ENCODE measurements around the gene ATP6V0A1.
"Not testable (repeated sequence)": the region's sequence is repeated elsewhere in the genome, so short reads cannot be mapped to it uniquely, and the experiment has no call there.

ATP6V0A1 gene

DNA sequence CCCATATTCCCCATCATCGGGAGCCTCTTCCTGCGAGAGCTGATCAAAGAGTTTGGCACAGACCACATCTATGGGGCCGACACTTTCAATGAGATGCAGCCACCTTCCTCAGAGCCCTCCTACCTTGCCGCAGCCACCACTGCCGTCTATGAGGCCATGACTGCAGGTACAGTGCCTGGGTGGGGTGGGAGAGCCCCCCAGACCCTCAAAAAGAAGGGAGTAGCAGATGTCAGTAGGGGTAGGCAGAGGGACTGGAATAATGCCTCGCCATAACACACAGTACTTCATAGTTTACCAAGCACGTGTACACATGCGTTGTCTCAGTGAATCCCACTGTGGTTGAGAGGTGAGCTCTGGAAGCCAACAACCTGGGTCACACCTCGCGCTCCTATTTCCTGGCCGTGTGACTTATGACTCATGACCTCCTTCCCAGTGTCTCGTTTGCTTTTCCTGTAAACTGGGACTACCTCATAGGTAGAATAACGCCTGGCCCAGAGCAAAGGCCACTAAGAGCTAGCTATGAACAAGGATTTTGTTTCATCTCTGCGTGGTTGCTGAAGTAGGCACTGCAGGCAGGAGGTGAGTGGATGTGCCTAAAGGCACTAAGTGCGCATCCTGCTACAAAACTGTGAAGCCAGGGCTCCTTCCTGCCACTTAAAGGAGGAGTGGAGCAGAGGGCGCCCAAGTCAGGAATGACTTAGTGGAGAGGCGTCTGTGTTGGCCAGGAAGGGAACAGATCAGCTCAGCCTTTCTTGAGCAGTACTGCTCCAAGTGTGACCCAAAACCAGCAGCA is 82.6 kb downstream of the ATP6V0A1 start:
- no peak for DNase-seq (ENCODE audit: low read depth)

DNA sequence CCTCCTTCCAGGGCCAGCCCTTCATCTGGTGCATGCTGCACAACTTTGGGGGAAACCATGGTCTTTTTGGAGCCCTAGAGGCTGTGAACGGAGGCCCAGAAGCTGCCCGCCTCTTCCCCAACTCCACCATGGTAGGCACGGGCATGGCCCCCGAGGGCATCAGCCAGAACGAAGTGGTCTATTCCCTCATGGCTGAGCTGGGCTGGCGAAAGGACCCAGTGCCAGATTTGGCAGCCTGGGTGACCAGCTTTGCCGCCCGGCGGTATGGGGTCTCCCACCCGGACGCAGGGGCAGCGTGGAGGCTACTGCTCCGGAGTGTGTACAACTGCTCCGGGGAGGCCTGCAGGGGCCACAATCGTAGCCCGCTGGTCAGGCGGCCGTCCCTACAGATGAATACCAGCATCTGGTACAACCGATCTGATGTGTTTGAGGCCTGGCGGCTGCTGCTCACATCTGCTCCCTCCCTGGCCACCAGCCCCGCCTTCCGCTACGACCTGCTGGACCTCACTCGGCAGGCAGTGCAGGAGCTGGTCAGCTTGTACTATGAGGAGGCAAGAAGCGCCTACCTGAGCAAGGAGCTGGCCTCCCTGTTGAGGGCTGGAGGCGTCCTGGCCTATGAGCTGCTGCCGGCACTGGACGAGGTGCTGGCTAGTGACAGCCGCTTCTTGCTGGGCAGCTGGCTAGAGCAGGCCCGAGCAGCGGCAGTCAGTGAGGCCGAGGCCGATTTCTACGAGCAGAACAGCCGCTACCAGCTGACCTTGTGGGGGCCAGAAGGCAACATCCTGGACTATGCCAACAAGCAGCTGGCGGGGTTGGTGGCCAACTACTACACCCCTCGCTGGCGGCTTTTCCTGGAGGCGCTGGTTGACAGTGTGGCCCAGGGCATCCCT is 84.8 kb downstream of the ATP6V0A1 start:
- DNase-seq (ENCODE audit: low read depth) = no peak

DNA sequence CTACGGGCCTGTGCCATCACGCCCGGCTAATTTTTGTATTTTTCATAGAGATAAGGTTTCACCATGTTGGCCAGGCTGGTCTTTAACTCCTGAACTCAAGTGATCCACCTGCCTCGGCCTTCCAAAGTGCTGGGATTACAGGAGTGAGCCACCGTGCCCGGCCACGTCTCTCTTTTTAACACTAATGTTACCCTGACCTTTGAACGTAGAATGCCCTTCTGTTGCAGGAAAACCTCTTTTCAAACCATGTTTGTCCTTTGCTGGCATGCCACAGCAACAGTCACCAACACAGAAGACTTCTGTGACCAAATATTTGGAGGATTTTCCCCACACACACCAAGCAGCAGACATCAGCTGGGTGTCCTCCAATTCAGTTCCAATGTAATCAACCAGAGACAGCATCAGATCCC is 86.2 kb downstream of the ATP6V0A1 start:
- no peak for DNase-seq (ENCODE audit: low read depth)

DNA sequence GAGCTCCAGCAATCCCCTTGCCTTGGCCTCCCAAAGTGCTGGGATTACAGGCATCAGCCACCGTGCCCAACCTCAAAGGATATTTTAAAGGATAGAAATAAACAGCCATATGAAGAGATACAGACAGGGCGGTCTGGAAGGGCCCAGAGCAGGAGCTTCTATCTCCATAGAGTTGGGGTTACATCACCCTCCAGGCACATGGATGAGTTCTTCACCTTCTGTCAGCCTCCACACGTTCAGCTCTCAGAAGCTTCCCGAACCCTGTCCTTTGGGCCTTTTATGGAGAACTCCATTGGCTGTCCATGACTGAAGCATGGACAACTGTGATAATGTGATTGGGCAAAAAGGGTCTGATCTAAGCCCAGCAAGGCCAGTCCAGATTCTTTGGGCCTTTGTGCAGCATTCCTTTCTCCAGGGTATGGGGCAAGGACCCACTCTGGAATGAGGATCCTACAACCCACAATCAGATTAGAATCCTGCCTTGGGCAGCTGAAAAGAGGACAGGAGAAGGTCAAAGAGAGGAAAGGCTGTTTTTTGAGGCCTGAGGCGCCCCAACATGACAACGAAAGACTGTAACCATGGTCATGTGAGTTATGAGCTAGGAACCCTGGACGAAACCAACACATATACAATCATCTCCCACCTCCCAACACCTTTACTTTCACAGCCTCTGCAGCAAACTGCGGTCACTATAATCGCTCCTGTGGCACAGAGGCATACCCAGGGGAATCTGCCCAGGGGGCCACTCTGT is 87.3 kb downstream of the ATP6V0A1 start:
- not testable (repeated sequence) for DNase-seq (ENCODE audit: low read depth)

DNA sequence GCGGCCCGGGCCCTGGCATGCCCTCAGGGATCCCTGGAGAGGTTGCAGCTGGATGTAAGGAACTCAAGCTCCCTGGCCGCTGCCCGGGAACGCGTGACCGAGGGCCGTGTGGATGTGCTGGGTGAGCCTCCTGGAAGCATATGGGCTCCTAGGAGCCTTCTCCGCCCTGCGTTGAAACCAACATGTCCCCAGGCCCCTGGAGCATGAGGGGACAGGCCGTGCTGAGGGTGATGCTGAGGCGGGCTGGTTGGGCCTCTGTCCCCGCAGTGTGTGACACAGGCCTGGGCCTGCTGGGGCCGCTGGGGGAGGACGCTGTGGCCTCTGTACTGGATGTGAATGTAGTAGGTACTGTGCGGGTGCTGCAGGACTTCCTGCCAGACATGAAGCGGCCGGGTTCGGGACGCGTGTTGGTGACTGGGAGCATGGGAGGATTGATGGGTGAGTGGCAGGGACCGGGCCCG is 88.4 kb downstream of the ATP6V0A1 start:
- DNase-seq (ENCODE audit: low read depth) = no peak

DNA sequence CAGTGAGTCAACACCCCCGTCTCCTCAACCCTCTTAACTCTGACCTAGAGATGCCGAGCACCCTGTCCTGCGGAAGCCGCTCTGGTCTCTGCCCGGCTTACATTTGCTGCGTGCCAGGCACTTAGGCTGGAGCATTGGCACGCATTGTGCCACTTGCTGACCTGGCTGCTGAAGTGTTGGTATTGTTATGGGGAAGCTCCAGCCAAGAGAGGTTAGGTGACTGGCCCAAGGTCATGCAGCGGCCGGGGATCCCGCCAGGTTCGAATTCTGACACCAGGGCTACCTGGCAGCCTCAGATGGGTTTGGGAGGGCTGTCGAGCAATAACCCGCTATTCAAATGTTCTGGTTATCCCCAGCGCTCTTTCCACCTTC is 89.0 kb downstream of the ATP6V0A1 start:
- DNase-seq (ENCODE audit: low read depth) = no peak

DNA sequence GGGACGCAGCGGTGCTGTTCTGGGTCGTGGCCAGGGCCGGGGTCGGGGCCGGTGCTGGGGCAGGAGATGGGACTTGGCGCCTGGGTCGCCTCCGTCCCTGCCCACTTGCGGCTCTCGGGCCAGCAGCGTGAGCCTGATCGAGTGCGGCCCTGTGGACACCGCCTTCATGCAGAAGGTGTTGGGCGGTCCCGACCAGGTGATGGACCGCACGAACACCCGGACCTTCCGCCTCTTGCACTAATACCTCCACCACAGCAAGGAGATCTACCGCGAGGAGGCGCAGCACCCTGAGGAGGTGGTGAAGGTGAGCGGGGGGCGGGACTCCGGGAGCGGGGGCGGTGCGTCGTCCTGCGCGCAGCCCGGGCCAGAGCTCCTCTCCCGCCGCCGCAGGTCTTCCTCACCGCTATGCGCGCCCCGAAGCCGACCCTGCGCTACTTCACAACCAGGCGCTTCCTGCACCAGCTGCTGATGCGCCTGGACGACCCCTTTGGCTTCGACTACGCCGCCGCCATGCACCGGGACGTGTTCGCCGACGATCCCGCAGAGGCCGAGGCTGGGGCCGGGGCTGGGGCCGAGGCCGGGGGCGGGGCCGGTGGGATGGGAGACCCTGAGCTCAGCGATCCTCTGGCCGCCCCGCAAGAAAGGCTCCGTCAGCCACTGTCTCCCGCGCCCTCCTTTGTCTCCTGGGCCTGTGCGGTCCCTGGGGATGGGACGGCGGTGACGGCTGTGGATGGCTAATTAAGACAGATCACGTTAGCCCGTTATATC is 89.6 kb downstream of the ATP6V0A1 start:
- DNase-seq (ENCODE audit: low read depth) = no peak

DNA sequence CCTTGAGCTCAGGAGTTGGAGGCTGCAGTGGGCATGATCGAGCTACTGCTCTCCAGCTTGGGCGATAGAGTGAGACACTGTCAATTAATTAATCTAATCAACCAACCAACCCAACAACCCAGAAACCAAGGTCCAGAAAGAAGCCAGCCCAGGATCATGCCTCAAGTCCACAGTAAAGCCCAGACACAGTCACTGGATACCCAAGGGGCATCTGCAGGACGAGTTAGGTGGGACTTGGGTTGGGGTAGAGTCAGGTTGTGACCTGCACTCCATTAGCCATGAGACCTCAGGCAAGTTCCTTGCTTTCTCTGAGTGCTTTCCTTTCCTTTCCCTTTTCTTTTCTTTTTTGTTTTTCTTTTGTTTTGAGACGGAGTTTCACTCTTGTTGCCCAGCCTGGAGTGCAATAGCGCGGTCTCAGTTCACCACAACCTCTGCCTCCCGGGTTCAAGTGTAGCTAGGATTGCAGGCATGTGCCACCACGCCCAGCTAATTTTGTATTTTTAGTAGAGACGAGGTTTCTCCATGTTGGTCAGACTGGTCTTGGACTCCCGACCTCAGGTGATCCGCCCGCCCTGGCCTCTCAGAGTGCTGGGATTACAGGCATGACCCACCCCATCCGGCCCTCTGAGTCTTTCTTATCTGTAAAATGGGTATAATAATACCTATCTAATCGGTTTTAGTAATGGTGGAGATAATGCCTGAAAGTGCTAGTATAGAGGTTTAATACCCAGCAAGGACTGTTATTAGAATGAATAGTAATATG is 90.5 kb downstream of the ATP6V0A1 start:
- DNase-seq (ENCODE audit: low read depth) = no peak

DNA sequence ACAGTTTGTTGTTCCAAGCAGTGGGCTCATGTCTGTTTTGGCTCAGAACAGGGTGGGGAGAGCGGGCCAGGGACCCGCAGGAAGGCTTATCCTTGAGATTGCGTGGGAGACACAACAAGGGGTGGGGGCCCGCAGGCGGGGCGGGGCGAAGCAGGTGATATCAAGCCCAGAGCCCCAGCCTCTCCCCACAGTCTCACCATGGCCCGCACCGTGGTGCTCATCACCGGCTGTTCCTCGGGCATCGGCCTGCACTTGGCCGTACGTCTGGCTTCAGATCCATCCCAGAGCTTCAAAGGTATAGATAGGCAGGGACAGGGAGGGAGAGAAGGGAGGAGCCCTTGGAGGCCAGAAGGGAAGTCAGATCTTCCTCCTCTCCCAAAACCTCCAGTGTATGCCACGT is 94.1 kb downstream of the ATP6V0A1 start, which contains the start of gene HSD17B1:
TSS of gene HSD17B1 (plus strand) at position 188 of the 400 bp plus-strand sequence. CDS start at position 199, 11 bp downstream.
- DNase-seq (ENCODE audit: low read depth) = not testable (repeated sequence)

DNA sequence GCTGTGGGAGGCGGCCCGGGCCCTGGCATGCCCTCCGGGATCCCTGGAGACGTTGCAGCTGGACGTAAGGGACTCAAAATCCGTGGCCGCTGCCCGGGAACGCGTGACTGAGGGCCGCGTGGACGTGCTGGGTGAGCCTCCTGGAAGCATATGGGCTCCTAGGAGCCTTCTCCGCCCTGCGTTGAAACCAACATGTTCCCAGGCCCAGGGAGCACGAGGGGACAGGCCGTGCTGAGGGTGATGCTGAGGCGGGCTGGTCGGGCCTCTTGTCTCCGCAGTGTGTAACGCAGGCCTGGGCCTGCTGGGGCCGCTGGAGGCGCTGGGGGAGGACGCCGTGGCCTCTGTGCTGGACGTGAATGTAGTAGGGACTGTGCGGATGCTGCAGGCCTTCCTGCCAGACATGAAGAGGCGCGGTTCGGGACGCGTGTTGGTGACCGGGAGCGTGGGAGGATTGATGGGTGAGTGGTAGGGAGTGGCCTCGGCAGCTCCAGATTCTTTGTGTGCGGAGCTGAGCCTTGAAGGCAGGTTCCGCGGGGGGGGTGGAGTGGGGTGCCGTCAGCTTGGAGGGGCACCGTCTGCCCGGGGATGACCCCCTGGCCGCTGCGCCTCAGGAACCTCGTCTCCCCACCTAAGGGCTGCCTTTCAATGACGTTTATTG is 94.6 kb downstream of the ATP6V0A1 start:
- DNase-seq (ENCODE audit: low read depth) = no peak

DNA sequence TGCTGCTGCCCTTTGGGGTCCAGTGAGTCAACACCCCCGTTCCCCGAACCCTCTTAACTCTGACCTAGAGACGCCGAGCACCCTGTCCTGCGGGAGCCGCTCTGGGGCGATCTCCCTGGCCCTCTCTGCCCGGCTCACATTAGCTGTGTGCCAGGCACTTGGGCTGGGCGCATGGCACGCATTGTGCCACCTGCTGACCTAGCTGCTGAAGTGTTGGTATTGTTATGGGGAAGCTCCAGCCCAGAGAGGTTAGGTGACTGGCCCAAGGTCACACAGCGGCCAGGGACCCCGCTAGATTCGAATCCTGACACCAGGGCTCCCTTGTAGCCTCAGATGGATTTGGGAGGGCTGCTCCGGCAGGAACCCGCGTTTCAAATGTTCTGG is 95.2 kb downstream of the ATP6V0A1 start:
- DNase-seq (ENCODE audit: low read depth) = no peak

DNA sequence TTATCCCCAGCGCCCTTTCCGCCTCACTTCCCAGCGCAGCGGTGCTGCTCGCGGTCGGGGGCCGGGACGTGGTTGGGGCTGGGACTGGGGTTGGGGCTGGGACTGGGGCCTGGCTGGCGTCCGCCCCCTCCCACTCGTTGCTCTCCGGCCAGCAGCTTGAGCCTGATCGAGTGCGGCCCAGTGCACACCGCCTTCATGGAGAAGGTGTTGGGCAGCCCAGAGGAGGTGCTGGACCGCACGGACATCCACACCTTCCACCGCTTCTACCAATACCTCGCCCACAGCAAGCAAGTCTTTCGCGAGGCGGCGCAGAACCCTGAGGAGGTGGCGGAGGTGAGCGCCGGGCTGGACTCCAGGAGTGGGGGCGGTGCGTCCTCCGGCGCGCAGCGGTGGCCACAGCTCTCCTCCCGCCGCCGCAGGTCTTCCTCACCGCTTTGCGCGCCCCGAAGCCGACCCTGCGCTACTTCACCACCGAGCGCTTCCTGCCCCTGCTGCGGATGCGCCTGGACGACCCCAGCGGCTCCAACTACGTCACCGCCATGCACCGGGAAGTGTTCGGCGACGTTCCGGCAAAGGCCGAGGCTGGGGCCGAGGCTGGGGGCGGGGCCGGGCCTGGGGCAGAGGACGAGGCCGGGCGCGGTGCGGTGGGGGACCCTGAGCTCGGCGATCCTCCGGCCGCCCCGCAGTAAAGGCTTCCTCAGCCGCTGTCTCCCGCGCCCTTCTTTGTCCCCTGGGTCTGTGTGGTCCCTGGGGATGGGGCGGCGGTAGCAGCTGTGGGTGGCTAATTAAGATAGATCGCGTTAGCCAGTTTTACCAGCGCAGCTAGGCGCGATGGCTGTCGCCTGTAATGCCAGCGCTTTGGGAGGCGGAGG is 95.8 kb downstream of the ATP6V0A1 start:
- peak; percentile 28 for DNase-seq (ENCODE audit: low read depth)

DNA sequence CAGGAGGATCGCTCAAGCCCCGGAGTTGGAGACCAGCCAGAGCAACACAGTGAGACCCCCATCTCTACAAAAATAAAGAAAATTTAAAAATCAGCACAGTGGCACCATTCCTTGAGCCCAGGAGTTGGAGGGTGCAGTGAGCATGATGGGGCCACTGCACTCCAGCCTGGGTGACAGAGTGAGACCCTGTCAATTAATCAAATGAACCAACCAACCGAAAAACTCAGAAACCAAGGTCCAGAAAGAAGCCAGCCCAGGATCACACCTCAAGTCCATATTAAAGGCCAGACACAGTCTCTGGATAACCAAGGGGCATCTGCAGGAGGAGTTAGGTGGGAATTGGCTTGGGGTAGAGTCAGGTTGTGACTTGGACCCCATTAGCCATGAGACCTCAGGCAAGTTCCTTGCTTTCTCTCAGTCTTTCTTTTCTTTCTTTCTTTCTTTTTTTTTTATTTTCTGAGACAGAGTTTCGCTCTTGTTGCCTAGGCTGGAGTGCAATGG is 96.5 kb downstream of the ATP6V0A1 start:
- no peak for DNase-seq (ENCODE audit: low read depth)

DNA sequence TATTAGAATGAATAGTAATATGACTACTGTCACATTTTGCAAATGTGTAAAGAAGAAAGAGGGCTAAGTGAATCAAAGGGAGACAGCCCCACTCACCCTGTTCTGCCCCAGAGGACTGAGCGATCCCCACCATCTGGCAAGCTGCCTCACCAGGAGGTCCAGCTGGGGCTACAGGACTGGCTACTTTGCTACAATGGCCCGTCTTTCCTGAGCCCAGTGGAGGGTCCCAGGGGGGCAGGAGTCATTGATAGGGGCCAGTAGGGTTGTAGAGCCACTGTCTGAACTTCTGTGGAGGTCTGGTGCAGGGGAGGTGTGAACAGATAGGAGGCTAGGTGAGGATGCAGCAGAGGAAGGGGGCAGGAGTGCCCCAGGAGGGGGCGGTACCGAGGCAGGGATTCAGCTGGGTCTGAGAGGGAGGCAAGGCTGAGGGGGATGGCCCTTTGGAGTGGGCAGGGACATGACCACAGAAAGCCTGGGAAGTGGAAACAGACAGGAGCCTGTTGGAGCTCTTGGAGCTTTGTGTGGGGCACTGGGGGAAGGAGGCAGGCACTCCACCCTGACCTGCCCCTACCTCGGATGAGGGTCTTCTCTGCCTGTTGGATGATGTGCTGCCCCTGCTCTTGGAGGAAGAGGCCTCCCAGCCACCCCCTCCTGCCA is 97.4 kb downstream of the ATP6V0A1 start:
- DNase-seq (ENCODE audit: low read depth) = not testable (repeated sequence)

DNA sequence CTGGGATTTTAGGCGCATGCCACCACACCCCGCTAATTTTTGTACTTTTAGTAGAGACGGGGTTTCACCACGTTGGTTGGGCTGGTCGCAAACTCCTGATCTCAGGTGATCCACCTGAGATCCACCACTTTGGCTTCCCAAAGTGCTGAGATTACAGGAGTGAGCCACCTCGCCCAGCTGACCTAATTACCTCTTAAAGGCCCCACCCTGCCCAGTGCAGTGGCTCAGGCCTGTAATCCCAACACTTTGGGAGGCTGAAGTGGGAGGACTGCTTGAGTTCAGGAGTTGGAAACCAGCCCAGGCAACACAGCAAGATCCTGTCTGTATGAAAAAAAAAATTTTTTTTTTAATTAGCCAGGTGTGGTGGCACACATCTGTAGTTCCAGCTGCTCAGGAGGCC is 100.4 kb downstream of the ATP6V0A1 start:
- no peak for DNase-seq (ENCODE audit: low read depth)

DNA sequence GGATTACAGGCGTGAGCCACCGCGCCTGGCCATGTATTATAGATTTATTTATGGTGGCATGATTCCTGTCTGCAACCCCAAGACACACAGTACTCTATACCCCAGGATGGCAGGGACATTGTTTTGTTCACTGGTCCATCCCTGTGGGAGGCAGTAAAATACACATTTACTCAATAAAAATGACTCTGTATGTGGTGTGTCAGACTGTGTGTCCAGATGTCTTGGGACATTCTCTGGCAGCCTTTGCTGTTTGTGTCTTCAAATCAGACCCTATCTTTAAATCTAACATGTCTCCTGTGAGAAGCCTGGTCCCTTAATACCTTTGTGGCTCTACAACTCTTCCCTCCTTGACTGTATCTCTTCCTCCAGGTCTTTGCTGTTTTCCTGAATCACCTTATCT is 101.6 kb downstream of the ATP6V0A1 start:
- DNase-seq (ENCODE audit: low read depth) = no peak

DNA sequence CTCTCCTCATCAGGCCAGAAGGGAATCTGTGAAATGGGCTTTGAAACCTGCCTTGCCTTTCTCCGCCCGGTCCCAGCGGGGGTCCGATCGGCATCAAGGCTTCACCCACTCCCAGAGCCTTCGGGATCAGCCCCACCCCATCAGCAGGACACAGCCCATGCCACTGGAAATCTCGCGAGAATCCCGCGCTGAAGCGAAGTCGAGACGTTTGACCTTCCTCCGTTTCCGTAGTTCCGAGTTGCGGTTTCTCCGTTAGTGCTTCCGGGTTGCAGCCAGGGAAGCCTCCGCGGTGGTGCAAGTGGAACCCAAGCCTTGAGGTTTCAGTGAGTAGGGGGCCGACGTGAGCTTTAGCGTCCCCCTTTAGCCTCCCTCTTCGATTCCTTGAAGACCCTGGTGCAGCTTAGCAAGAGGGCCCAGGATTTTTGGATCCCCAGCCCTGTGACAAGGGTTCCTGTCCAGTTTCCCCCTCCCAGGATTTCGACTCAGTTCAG is 103.3 kb downstream of the ATP6V0A1 start, which contains the start of gene COASY:
TSS of gene COASY (plus strand) at position 252 of the 491 bp plus-strand sequence. CDS start 475 bp downstream, outside the sequence.
- peak; percentile 96 for DNase-seq (ENCODE audit: low read depth)

Data from fibroblast of the conjunctiva (primary cell).